ENCODE results near the gene LUZP1. TPM values are rescaled to one million over a fixed set of nuclear protein-coding genes. Genes with fewer than 3 reads are reported as not detected.

LUZP1 gene
- total RNA-seq, 6 experiments from 2014 or later = 47.3 to 55.6 (median 53.0) TPM

GRCh38 chr1:23132033-23132432, 36.6 kb downstream of the LUZP1 start:
- peaks cover 42% of the 10 kb centered on the region for H3K4me1 Mint-ChIP-seq (ENCODE audit: low read depth)
- H3K4me3 Mint-ChIP-seq = no peak overlapping the region
- H3K27ac Mint-ChIP-seq = no peak overlapping the region; the same call in none of the 2 replicates

GRCh38 chr1:23129846-23130245, 38.8 kb downstream of the LUZP1 start:
- no peak overlapping the region for H3K4me3 Mint-ChIP-seq
- no peak for DNase-seq
- TF ChIP-seq CTCF (IDR thresholded peaks at IDR 0.05) = no peak
- H3K4me1 Mint-ChIP-seq (ENCODE audit: low read depth) = peaks cover 59% of the 10 kb centered on the region
- peak overlapping the region; percentile 43 for H3K27ac Mint-ChIP-seq
- H3K9me3 Mint-ChIP-seq = no peaks in the 10 kb centered on the region
- H3K27me3 Mint-ChIP-seq (ENCODE audit: insufficient read depth) = no peaks in the 10 kb centered on the region
- H3K36me3 Mint-ChIP-seq (ENCODE audit: low read depth) = peaks cover 9% of the 10 kb centered on the region; the same call in 1 of the 2 replicates

More at GRCh38 chr1:23132033-23132432, 36.6 kb downstream of the LUZP1 start:
- Mint-ChIP-seq H3K36me3 (ENCODE audit: low read depth) (peaks cover 9% of the 10 kb centered on the region; the same call in 1 of the 2 replicates), H3K27me3 (ENCODE audit: insufficient read depth) (no peaks in the 10 kb centered on the region), H3K9me3 (no peaks in the 10 kb centered on the region)
- TF ChIP-seq CTCF (IDR thresholded peaks at IDR 0.05) = no peak
- DNase-seq = no peak

GRCh38 chr1:23126801-23127200, 41.9 kb downstream of the LUZP1 start:
- H3K36me3 Mint-ChIP-seq (ENCODE audit: low read depth) = peaks cover 5% of the 10 kb centered on the region; the same call in 1 of the 2 replicates
- H3K27ac Mint-ChIP-seq = peak overlapping the region; percentile 16; the same call in 1 of the 2 replicates
- no peaks in the 10 kb centered on the region for H3K27me3 Mint-ChIP-seq (ENCODE audit: insufficient read depth)
- TF ChIP-seq CTCF (IDR thresholded peaks at IDR 0.05) = no peak
- H3K4me3 Mint-ChIP-seq = no peak overlapping the region
- H3K4me1 Mint-ChIP-seq (ENCODE audit: low read depth) = peaks cover 80% of the 10 kb centered on the region
- no peaks in the 10 kb centered on the region for H3K9me3 Mint-ChIP-seq
- peak; percentile 42 for DNase-seq

DNA sequence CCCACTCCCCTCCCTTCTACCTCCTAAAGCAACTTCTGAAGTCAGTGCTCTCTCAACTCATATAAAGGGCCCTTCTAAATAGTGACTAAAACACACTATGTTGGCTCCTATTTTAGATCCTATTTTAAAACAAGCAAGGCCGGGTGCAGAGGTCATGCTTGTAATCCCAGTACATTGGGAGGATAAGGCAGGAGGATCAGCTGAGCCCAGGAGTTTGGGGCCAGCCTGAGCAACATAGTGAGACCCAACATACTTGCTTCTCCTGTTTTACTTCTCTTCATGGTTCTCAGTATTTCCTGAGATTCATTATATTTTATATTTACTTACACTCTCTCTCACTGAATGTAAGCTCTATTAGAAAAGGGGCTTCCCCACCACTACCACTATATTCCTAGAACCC, 42.5 kb downstream of the LUZP1 start:
- no peak for DNase-seq
- H3K4me1 Mint-ChIP-seq (ENCODE audit: low read depth) = peaks cover 76% of the 10 kb centered on the region
- peak overlapping the region; percentile 16; the same call in 1 of the 2 replicates for H3K27ac Mint-ChIP-seq
- peaks cover 3% of the 10 kb centered on the region; the same call in 1 of the 2 replicates for H3K36me3 Mint-ChIP-seq (ENCODE audit: low read depth)
- no peak overlapping the region for H3K4me3 Mint-ChIP-seq
- H3K27me3 Mint-ChIP-seq (ENCODE audit: insufficient read depth) = no peaks in the 10 kb centered on the region
- H3K9me3 Mint-ChIP-seq = no peaks in the 10 kb centered on the region
- TF ChIP-seq CTCF (IDR thresholded peaks at IDR 0.05) = no peak

DNA sequence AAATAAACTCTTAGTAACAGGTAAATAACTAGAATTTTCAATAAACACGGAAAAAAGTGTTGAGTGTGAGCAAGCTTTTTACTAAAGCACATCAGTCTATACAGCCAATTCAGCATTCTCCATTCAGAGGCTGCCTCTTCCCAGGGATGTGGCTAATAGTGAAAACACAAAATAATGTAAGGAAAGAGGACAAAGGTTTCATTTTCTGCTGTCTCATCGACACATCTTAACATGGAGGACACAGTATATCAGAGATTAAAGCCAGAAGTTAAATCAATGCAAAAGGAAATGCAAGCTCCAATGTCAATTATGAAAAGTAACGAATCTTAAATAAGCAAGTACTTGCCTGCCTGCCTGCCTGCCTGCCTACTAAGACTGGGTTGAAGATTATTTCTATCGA, 43.2 kb downstream of the LUZP1 start:
- H3K9me3 Mint-ChIP-seq = no peaks in the 10 kb centered on the region
- H3K4me1 Mint-ChIP-seq (ENCODE audit: low read depth) = peaks cover 75% of the 10 kb centered on the region
- no peaks in the 10 kb centered on the region for H3K36me3 Mint-ChIP-seq (ENCODE audit: low read depth)
- no peak for DNase-seq
- H3K27me3 Mint-ChIP-seq (ENCODE audit: insufficient read depth) = no peaks in the 10 kb centered on the region
- H3K4me3 Mint-ChIP-seq = no peak overlapping the region
- no peak overlapping the region for H3K27ac Mint-ChIP-seq
- no peak for TF ChIP-seq CTCF (IDR thresholded peaks at IDR 0.05)

Data from HFFc6 (cell line).